ENCODE results near the gene C14orf180.

Gene C14orf180

GRCh38 chr14:104579507-104579906 lies at the start of gene C14orf180:
Gene C14orf180 (plus strand): TSS chr14:104579764. CDS start chr14:104586431, 6,667 bp downstream.
- DNase-seq (ENCODE audit: low read depth in 2 of 2), result no peak

- no peak for DNase-seq (ENCODE audit: low read depth in 2 of 2)
Observed at GRCh38 chr14:104530646-104531045, 48.9 kb upstream of the C14orf180 start.

- no peak for DNase-seq (ENCODE audit: low read depth in 2 of 2)
Observed at GRCh38 chr14:104531421-104532190, 48.0 kb upstream of the C14orf180 start.

- DNase-seq (ENCODE audit: low read depth in 2 of 2), result no peak
Observed at GRCh38 chr14:104532191-104532555, 47.4 kb upstream of the C14orf180 start.

GRCh38 chr14:104534036-104534435 lies 45.5 kb upstream of the C14orf180 start:
- no peak for DNase-seq (ENCODE audit: low read depth in 2 of 2)

- no peak for DNase-seq (ENCODE audit: low read depth in 2 of 2)
Observed at GRCh38 chr14:104536942-104537612, 42.5 kb upstream of the C14orf180 start.

- no peak for DNase-seq (ENCODE audit: low read depth in 2 of 2)
Observed at GRCh38 chr14:104537613-104537988, 42.0 kb upstream of the C14orf180 start.

GRCh38 chr14:104541905-104542465 lies 37.6 kb upstream of the C14orf180 start:
- no peak for DNase-seq (ENCODE audit: low read depth in 2 of 2)

GRCh38 chr14:104542871-104543830 lies 36.4 kb upstream of the C14orf180 start:
- DNase-seq (ENCODE audit: low read depth in 2 of 2), result no peak

- DNase-seq (ENCODE audit: low read depth in 2 of 2), result no peak
Observed at GRCh38 chr14:104544362-104544961, 35.1 kb upstream of the C14orf180 start.

- DNase-seq (ENCODE audit: low read depth in 2 of 2), result no peak
Observed at GRCh38 chr14:104545151-104545941, 34.2 kb upstream of the C14orf180 start.

GRCh38 chr14:104545942-104546501 lies 33.5 kb upstream of the C14orf180 start:
- DNase-seq (ENCODE audit: low read depth in 2 of 2), result no peak

- no peak for DNase-seq (ENCODE audit: low read depth in 2 of 2)
Observed at GRCh38 chr14:104546591-104547309, 32.8 kb upstream of the C14orf180 start.

GRCh38 chr14:104547310-104547997 lies 32.1 kb upstream of the C14orf180 start:
- DNase-seq (ENCODE audit: low read depth in 2 of 2), result no peak

- DNase-seq (ENCODE audit: low read depth in 2 of 2), result no peak
Observed at GRCh38 chr14:104547998-104548700, 31.4 kb upstream of the C14orf180 start.

- no peak for DNase-seq (ENCODE audit: low read depth in 2 of 2)
Observed at GRCh38 chr14:104548802-104549535, 30.6 kb upstream of the C14orf180 start.

- no peak for DNase-seq (ENCODE audit: low read depth in 2 of 2)
Observed at GRCh38 chr14:104549536-104550339, 29.8 kb upstream of the C14orf180 start.

Measured in activated CD8-positive, alpha-beta memory T cell treated with anti-CD3 and anti-CD28 coated beads for 4 hours (primary cell).